Small intestine (tissue), 7 donors: Measurements from ENCODE around the gene CBR1. TPM values are rescaled to one million over a fixed set of nuclear protein-coding genes. Genes with fewer than 3 reads are reported as not detected.
"Not testable (repeated sequence)": the region's sequence is repeated elsewhere in the genome, so short reads cannot be mapped to it uniquely, and the experiment has no call there.

Experiments used
- DNase-seq, 2 donors: peaks; one replicate each; pipeline versions ENCODE4 v3.0.0 to v3.0.0-alpha.2; 2013
- FAIRE-seq: peaks from 2 replicates; lab custom pipeline; 2012; peaks lifted over from hg19 to GRCh38; lab: Jason Lieb, UNC
- H3K27ac ChIP-seq, 3 donors: one replicate each; pipeline ENCODE4 v1.5.1; 2013; ENCODE audit warnings: low read length in 2 of 3, mild to moderate bottlenecking in 2 of 3, control low read depth in 1 of 3, inconsistent platforms in 1 of 3, low read depth in 1 of 3, moderate library complexity in 1 of 3
- H3K27me3 ChIP-seq, 3 donors: one replicate each; pipeline ENCODE4 v1.6.1; 2013; ENCODE audit warnings: low read length in 3 of 3, inconsistent platforms in 1 of 3; ENCODE audit not compliant: control insufficient read depth in 3 of 3, insufficient read depth in 3 of 3
- H3K36me3 ChIP-seq, 3 donors: one replicate each; pipeline ENCODE4 v1.6.1; 2013; ENCODE audit warnings: low read length in 3 of 3, inconsistent platforms in 1 of 3, low read depth in 1 of 3, mild to moderate bottlenecking in 1 of 3, moderate library complexity in 1 of 3; ENCODE audit not compliant: control insufficient read depth in 3 of 3, insufficient read depth in 2 of 3
- H3K4me1 ChIP-seq, 3 donors: one replicate each; pipeline ENCODE4 v1.6.1; 2013; ENCODE audit warnings: low read length in 2 of 3, inconsistent platforms in 1 of 3, low read depth in 1 of 3, mild to moderate bottlenecking in 1 of 3, moderate library complexity in 1 of 3; ENCODE audit not compliant: control insufficient read depth in 3 of 3, insufficient read depth in 2 of 3
- H3K4me3 ChIP-seq, 3 donors: one replicate each; pipeline ENCODE4 v1.5.1; 2013; ENCODE audit warnings: low read length in 3 of 3, control low read depth in 1 of 3, inconsistent platforms in 1 of 3, low read depth in 1 of 3, mild to moderate bottlenecking in 1 of 3, moderate library complexity in 1 of 3
- H3K9me3 ChIP-seq, 2 donors: one replicate each; pipeline ENCODE4 v1.6.1; 2013; ENCODE audit warnings: low read depth in 1 of 2, low read length in 1 of 2; ENCODE audit not compliant: control insufficient read depth in 2 of 2, insufficient read depth in 1 of 2
- WGBS, 3 donors: extraction: QIAGEN DNeasy Blood & Tissue Kit; methylation state at CpG; one replicate each; pipeline ENCODE4 v1.1.7; 2013; 5-methylcytosine and 5-hydroxymethylcytosine counted together
- polyA plus RNA-seq, 4 donors: library from polyadenylated mRNA; stranded (reverse) in 3 of 4; unstranded in 1 of 4; fragments of 200-250 nt in 3 of 4; fragments of 120-200 nt in 1 of 4; gene quantifications; one replicate each; pipeline versions ENCODE4 v1.2.1 to v1.2.3, GENCODE V29; 2013
- donor health status: healthy with polysubstance abuse.
- donor health status: control.
- donor health status: control.
- donor health status: Bipolar disorder and iron deficiency.
- donor health status: healthy.

CBR1 gene
- polyA plus RNA-seq, 4 donors: 60.5 to 1,932 (median 958) TPM

- WGBS, 3 donors: 96 to 99% (median 98%) methylated on average over 5 of the region's 5 CpGs
- Histone ChIP-seq H3K27ac (peak overlapping the region in 2 of 3 donors; percentile 50 to 55), H3K4me1 (peaks cover 3 to 39% (median 6%) of the 10 kb centered on the region in 3 donors), H3K27me3 (no peaks in the 10 kb centered on the region), H3K9me3 (peaks cover 0 to 7% of the 10 kb centered on the region in 2 donors), H3K36me3 (peaks cover 0 to 15% (median 8%) of the 10 kb centered on the region in 3 donors), H3K4me3 (no peak overlapping the region)
- FAIRE-seq: no peak
- no peak for DNase-seq
Measured at GRCh38 chr21:36068748-36069398, 951 bp upstream of the CBR1 start.

- no peaks in the 10 kb centered on the region for H3K27me3 ChIP-seq
- 26 to 67% (median 40%) methylated on average over 7 of the region's 7 CpGs for WGBS, 3 donors
- H3K4me3 ChIP-seq: peak overlapping the region in 2 of 3 donors; percentile 24 to 75
- peak; percentile 69 to 87 for DNase-seq
- peaks cover 3 to 25% (median 6%) of the 10 kb centered on the region in 3 donors for H3K4me1 ChIP-seq
- H3K27ac ChIP-seq: peak overlapping the region; percentile 51 to 87 (median 57)
- peaks cover 0 to 7% of the 10 kb centered on the region in 2 donors for H3K9me3 ChIP-seq
- no peak for FAIRE-seq
- peaks cover 0 to 15% (median 8%) of the 10 kb centered on the region in 3 donors for H3K36me3 ChIP-seq
Measured at GRCh38 chr21:36070999-36071398, 1.2 kb downstream of the CBR1 start.

GRCh38 chr21:36072453-36073162 lies 2.8 kb downstream of the CBR1 start:
- Histone ChIP-seq H3K9me3 (peaks cover 0 to 7% of the 10 kb centered on the region in 2 donors), H3K4me1 (peaks cover 5 to 25% (median 6%) of the 10 kb centered on the region in 3 donors), H3K4me3 (peak overlapping the region in 1 of 3 donors; percentile 75), H3K27me3 (no peaks in the 10 kb centered on the region), H3K27ac (peak overlapping the region; percentile 29 to 87 (median 56)), H3K36me3 (peaks cover 0 to 15% (median 8%) of the 10 kb centered on the region in 3 donors)
- WGBS, 3 donors: 42 to 89% (median 56%) methylated on average over 12 of the region's 12 CpGs
- DNase-seq (peak; percentile 57 to 87), FAIRE-seq (no peak)

- peak overlapping the region in 1 of 3 donors; percentile 39 for H3K4me3 ChIP-seq
- DNase-seq (no peak), FAIRE-seq (no peak)
- peaks cover 0 to 7% of the 10 kb centered on the region in 2 donors for H3K9me3 ChIP-seq
- peaks cover 0 to 15% (median 8%) of the 10 kb centered on the region in 3 donors for H3K36me3 ChIP-seq
- 22 to 45% (median 24%) methylated on average over 3 of the region's 3 CpGs for WGBS, 3 donors
- H3K27ac ChIP-seq: peak overlapping the region; percentile 3 to 70 (median 29)
- H3K27me3 ChIP-seq: no peaks in the 10 kb centered on the region
- peaks cover 6 to 25% (median 7%) of the 10 kb centered on the region in 3 donors for H3K4me1 ChIP-seq
Measured at GRCh38 chr21:36073181-36073580, 3.4 kb downstream of the CBR1 start.

- H3K9me3 ChIP-seq, FAIRE-seq, H3K27me3 ChIP-seq, DNase-seq: not testable (repeated sequence)
- Histone ChIP-seq H3K4me3 (peak overlapping the region in 1 of 3 donors; percentile 39), H3K27ac (peak overlapping the region in 1 of 3 donors; percentile 70), H3K36me3 (peaks cover 0 to 15% (median 8%) of the 10 kb centered on the region in 3 donors), H3K4me1 (peaks cover 6 to 25% (median 9%) of the 10 kb centered on the region in 3 donors)
- 83 to 88% (median 85%) methylated on average over 5 of the region's 5 CpGs for WGBS, 3 donors
Measured at GRCh38 chr21:36073911-36074310, 4.1 kb downstream of the CBR1 start.

GRCh38 chr21:36075171-36075570 lies 5.3 kb downstream of the CBR1 start:
- H3K27ac ChIP-seq: peak overlapping the region in 1 of 3 donors; percentile 9
- FAIRE-seq: no peak

GRCh38 chr21:36075953-36076352 lies 6.1 kb downstream of the CBR1 start:
- DNase-seq: no peak
- no peak for FAIRE-seq
- peaks cover 0 to 15% (median 8%) of the 10 kb centered on the region in 3 donors for H3K36me3 ChIP-seq
- no peak overlapping the region for H3K4me3 ChIP-seq
- H3K27me3 ChIP-seq: no peaks in the 10 kb centered on the region
- peaks cover 2 to 20% (median 9%) of the 10 kb centered on the region in 3 donors for H3K4me1 ChIP-seq
- WGBS, 3 donors: 62 to 81% (median 67%) methylated on average over 5 of the region's 5 CpGs
- no peaks in the 10 kb centered on the region for H3K9me3 ChIP-seq
- H3K27ac ChIP-seq: no peak overlapping the region

More at GRCh38 chr21:36075171-36075570, 5.3 kb downstream of the CBR1 start:
- Histone ChIP-seq H3K27me3 (no peaks in the 10 kb centered on the region), H3K4me1 (peaks cover 2 to 24% (median 9%) of the 10 kb centered on the region in 3 donors), H3K4me3 (no peak overlapping the region), H3K9me3 (no peaks in the 10 kb centered on the region), H3K36me3 (peaks cover 0 to 15% (median 8%) of the 10 kb centered on the region in 3 donors)
- 66 to 72% (median 70%) methylated on average over 3 of the region's 3 CpGs for WGBS, 3 donors
- peak in 1 of 2 donors; percentile 27 for DNase-seq
